ENCODE results near the gene ARL13B.

GRCh38 chr3:94082391-94082937, 102.5 kb downstream of the ARL13B start:
- TF ChIP-seq POLR2AphosphoS5 (IDR thresholded peaks at IDR 0.05), result no peak
- no peak for TF ChIP-seq EP300 (IDR thresholded peaks at IDR 0.05; ENCODE audit: low read depth)
- TF ChIP-seq CTCF (IDR thresholded peaks at IDR 0.05), result no peak
- TF ChIP-seq POLR2A (IDR thresholded peaks at IDR 0.05), result no peak

Measured in transverse colon (tissue), 4 donors.